ENCODE results near the gene NPPC.

The NPPC gene

DNA sequence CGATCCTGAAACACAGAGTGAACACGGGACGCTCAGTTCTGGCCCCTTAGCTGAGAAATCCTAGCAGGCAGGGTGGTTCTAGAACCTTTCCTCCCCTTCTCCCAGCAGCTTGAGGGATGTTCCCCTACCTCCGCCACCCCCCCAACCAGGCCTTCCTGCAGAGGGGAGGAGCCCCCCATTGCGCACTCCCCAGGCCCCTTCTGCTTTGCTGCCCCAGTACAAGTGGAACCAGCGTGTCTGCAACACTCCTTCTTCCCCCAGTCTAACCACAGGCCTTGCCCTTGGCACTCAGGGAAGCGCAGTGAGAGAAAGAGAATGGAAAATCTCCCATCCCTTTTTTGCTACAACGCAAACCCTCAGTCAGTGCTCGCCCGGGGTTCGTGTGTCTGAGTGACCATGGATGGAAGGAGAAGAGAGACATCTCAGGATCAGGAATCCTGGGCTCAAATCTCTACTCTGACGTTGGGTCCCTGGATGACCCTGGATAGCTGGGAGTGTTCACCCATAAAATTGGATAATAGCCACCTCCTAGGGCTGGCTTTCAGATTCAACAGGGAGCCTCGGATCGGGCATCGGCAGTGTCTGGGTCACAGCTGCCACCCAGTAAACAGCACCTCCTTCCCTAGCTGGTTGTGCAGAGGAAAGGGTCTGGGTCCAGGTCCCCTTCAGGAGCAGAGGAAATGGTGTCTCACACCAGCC, 3.7 kb downstream of the NPPC start:
- Histone ChIP-seq H3F3A (ENCODE audit: insufficient read depth, low read length) (no peaks in the 10 kb centered on the region), H3K9ac (ENCODE audit: low read length) (no peak overlapping the region), H4K20me1 (ENCODE audit: insufficient read depth, low read length) (no peaks in the 10 kb centered on the region), H3K9me3 (ENCODE audit: low read length) (no peaks in the 10 kb centered on the region), H3K4me2 (ENCODE audit: low read length) (no peak overlapping the region), H3K9me2 (ENCODE audit: low read depth, low read length) (no peaks in the 10 kb centered on the region), H3K4me3 (ENCODE audit: low read depth, low read length, poor library complexity, severe bottlenecking) (no peak overlapping the region), H3K79me2 (ENCODE audit: insufficient read depth, low read length) (no peaks in the 10 kb centered on the region), H3K4me1 (ENCODE audit: insufficient read depth, low read length, severe bottlenecking) (peaks cover 15% of the 10 kb centered on the region), H2AFZ (ENCODE audit: low read length) (no peak overlapping the region), H3K27me3 (ENCODE audit: insufficient read depth, low read length) (no peaks in the 10 kb centered on the region; the same call in 1 of the 2 replicates), H3K27ac (ENCODE audit: low read depth, low read length, poor library complexity, severe bottlenecking) (no peak overlapping the region), H3K36me3 (ENCODE audit: insufficient read depth, low read length) (no peaks in the 10 kb centered on the region)
- TF ChIP-seq, protein P1, sequence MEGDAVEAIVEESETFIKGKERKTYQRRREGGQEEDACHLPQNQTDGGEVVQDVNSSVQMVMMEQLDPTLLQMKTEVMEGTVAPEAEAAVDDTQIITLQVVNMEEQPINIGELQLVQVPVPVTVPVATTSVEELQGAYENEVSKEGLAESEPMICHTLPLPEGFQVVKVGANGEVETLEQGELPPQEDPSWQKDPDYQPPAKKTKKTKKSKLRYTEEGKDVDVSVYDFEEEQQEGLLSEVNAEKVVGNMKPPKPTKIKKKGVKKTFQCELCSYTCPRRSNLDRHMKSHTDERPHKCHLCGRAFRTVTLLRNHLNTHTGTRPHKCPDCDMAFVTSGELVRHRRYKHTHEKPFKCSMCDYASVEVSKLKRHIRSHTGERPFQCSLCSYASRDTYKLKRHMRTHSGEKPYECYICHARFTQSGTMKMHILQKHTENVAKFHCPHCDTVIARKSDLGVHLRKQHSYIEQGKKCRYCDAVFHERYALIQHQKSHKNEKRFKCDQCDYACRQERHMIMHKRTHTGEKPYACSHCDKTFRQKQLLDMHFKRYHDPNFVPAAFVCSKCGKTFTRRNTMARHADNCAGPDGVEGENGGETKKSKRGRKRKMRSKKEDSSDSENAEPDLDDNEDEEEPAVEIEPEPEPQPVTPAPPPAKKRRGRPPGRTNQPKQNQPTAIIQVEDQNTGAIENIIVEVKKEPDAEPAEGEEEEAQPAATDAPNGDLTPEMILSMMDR (IDR thresholded peaks at IDR 0.05; ENCODE audit: low read length): no peak

DNA sequence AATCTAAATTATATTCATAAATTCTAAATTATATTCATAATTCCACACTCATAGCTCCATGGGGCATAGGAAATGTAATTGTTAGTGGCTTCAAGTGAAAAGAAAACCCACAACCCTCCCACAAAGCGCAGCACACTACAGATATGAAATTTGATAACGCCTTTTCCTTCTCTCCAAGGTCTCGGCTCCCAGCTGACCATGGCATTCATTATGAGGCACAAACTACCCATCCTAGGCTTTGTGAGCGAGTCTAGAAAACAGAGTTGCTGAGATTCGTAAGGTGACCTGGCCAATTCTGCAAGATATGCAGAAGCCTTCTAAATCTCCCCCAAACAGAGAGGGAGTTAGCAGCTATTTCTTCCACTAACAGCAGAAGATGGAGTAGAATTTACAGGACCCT, 5.4 kb downstream of the NPPC start:
- Histone ChIP-seq H3K9me3 (ENCODE audit: low read length) (no peaks in the 10 kb centered on the region), H3K27me3 (ENCODE audit: insufficient read depth, low read length) (no peaks in the 10 kb centered on the region), H3K27ac (ENCODE audit: low read depth, low read length, poor library complexity, severe bottlenecking) (no peak overlapping the region), H4K20me1 (ENCODE audit: insufficient read depth, low read length) (no peaks in the 10 kb centered on the region), H3K4me1 (ENCODE audit: insufficient read depth, low read length, severe bottlenecking) (peaks cover 5% of the 10 kb centered on the region), H3K9me2 (ENCODE audit: low read depth, low read length) (no peaks in the 10 kb centered on the region), H3K4me3 (ENCODE audit: low read depth, low read length, poor library complexity, severe bottlenecking) (no peak overlapping the region), H3K36me3 (ENCODE audit: insufficient read depth, low read length) (no peaks in the 10 kb centered on the region), H2AFZ (ENCODE audit: low read length) (no peak overlapping the region), H3K79me2 (ENCODE audit: insufficient read depth, low read length) (no peaks in the 10 kb centered on the region), H3K4me2 (ENCODE audit: low read length) (no peak overlapping the region), H3F3A (ENCODE audit: insufficient read depth, low read length) (no peaks in the 10 kb centered on the region), H3K9ac (ENCODE audit: low read length) (no peak overlapping the region)
- TF ChIP-seq, protein P1 (IDR thresholded peaks at IDR 0.05; ENCODE audit: low read length): no peak
- no peak for TF ChIP-seq EZH2 (IDR thresholded peaks at IDR 0.05; ENCODE audit: borderline replicate concordance, low read length)

DNA sequence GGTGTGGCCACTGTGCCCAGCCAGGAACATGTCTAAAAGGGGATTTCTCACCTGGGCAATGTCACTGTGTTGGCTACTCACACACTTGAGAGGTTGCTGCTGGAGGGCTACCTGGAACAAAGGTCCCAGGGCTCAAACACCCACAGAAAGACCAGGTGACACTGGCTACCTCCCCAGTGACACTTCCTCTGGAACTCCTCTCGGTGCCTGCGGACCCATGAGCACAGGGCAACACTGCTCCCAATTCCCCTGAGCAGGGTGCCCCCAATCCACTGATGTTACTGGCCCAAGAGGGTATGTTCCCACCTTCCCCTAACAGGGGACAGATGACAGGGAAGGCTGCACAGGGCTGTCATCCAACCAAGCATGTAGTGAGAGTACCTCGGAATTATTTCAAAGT, 5.8 kb downstream of the NPPC start:
- H3K27ac ChIP-seq (ENCODE audit: low read depth, low read length, poor library complexity, severe bottlenecking): no peak overlapping the region
- no peak overlapping the region for H3K9ac ChIP-seq (ENCODE audit: low read length)
- H2AFZ ChIP-seq (ENCODE audit: low read length): no peak overlapping the region
- H3K4me1 ChIP-seq (ENCODE audit: insufficient read depth, low read length, severe bottlenecking): peaks cover under 1% of the 10 kb centered on the region
- H3K9me3 ChIP-seq (ENCODE audit: low read length): no peaks in the 10 kb centered on the region
- no peaks in the 10 kb centered on the region for H3F3A ChIP-seq (ENCODE audit: insufficient read depth, low read length)
- TF ChIP-seq EZH2 (IDR thresholded peaks at IDR 0.05; ENCODE audit: borderline replicate concordance, low read length): no peak
- TF ChIP-seq, protein P1 (IDR thresholded peaks at IDR 0.05; ENCODE audit: low read length): no peak
- H3K79me2 ChIP-seq (ENCODE audit: insufficient read depth, low read length): no peaks in the 10 kb centered on the region
- H3K9me2 ChIP-seq (ENCODE audit: low read depth, low read length): no peaks in the 10 kb centered on the region
- H3K36me3 ChIP-seq (ENCODE audit: insufficient read depth, low read length): no peaks in the 10 kb centered on the region
- no peaks in the 10 kb centered on the region for H4K20me1 ChIP-seq (ENCODE audit: insufficient read depth, low read length)
- H3K4me2 ChIP-seq (ENCODE audit: low read length): no peak overlapping the region
- no peak overlapping the region for H3K4me3 ChIP-seq (ENCODE audit: low read depth, low read length, poor library complexity, severe bottlenecking)
- no peaks in the 10 kb centered on the region for H3K27me3 ChIP-seq (ENCODE audit: insufficient read depth, low read length)

All from OCI-LY1 (cell line).